ENCODE data around the gene PPFIBP2.

DNA sequence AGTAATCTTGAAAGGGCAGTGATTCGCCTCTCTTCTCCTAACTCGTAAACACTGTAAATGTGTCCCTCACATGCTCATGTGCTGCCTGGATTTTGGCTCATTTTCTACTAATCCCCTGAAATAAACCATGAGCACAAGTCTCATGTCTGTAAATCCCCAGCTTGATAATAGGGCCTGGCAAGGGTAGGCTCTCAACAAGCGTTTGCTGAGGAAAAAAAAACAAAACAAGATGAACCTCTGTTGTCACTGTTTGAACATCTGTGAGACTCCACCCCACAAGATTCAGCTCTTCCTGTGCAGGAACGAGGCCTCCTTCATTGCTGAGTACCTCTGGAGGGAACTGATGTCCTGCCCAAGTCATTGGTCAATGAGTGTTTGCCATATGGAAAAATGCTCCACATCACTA lies 164.0 kb downstream of the PPFIBP2 start:
- TF ChIP-seq, protein P1, sequence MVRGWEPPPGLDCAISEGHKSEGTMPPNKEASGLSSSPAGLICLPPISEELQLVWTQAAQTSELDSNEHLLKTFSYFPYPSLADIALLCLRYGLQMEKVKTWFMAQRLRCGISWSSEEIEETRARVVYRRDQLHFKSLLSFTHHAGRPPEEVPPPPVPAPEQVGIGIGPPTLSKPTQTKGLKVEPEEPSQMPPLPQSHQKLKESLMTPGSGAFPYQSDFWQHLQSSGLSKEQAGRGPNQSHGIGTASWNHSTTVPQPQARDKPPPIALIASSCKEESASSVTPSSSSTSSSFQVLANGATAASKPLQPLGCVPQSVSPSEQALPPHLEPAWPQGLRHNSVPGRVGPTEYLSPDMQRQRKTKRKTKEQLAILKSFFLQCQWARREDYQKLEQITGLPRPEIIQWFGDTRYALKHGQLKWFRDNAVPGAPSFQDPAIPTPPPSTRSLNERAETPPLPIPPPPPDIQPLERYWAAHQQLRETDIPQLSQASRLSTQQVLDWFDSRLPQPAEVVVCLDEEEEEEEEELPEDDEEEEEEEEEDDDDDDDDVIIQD (CRISPR knock-in tag; IDR thresholded peaks at IDR 0.05; ENCODE audit: low read depth) = no peak
- TF ChIP-seq, protein P2, sequence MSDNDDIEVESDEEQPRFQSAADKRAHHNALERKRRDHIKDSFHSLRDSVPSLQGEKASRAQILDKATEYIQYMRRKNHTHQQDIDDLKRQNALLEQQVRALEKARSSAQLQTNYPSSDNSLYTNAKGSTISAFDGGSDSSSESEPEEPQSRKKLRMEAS (IDR thresholded peaks at IDR 0.05) = no peak
- TF ChIP-seq, protein P3, sequence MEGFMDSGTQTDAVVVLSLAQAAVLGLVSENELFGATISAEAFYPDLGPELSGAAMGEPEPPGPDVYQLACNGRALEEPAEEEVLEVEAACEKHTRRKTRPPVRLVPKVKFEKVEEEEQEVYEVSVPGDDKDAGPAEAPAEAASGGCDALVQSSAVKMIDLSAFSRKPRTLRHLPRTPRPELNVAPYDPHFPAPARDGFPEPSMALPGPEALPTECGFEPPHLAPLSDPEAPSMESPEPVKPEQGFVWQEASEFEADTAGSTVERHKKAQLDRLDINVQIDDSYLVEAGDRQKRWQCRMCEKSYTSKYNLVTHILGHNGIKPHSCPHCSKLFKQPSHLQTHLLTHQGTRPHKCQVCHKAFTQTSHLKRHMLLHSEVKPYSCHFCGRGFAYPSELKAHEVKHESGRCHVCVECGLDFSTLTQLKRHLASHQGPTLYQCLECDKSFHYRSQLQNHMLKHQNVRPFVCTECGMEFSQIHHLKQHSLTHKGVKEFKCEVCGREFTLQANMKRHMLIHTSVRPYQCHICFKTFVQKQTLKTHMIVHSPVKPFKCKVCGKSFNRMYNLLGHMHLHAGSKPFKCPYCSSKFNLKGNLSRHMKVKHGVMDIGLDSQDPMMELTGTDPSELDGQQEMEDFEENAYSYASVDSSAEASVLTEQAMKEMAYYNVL (CRISPR knock-in tag; IDR thresholded peaks at IDR 0.05; ENCODE audit: borderline replicate concordance) = no peak
- TF ChIP-seq, protein P4, sequence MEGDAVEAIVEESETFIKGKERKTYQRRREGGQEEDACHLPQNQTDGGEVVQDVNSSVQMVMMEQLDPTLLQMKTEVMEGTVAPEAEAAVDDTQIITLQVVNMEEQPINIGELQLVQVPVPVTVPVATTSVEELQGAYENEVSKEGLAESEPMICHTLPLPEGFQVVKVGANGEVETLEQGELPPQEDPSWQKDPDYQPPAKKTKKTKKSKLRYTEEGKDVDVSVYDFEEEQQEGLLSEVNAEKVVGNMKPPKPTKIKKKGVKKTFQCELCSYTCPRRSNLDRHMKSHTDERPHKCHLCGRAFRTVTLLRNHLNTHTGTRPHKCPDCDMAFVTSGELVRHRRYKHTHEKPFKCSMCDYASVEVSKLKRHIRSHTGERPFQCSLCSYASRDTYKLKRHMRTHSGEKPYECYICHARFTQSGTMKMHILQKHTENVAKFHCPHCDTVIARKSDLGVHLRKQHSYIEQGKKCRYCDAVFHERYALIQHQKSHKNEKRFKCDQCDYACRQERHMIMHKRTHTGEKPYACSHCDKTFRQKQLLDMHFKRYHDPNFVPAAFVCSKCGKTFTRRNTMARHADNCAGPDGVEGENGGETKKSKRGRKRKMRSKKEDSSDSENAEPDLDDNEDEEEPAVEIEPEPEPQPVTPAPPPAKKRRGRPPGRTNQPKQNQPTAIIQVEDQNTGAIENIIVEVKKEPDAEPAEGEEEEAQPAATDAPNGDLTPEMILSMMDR (CRISPR knock-in tag; IDR thresholded peaks at IDR 0.05) = no peak
- TF ChIP-seq POLR2A (IDR thresholded peaks at IDR 0.05; ENCODE audit: insufficient read depth in 1 of 2, low read depth in 2 of 2, low read length in 2 of 2) = no peak
- TF ChIP-seq ZNF720 (CRISPR knock-in tag; IDR thresholded peaks at IDR 0.05) = no peak
- TF ChIP-seq ZNF256 (CRISPR knock-in tag; conservative IDR thresholded peaks at IDR 0.05) = no peak
- no peak for TF ChIP-seq CAMTA2 (CRISPR knock-in tag; IDR thresholded peaks at IDR 0.05; ENCODE audit: borderline replicate concordance)
- no peak for TF ChIP-seq JUND (CRISPR knock-in tag; IDR thresholded peaks at IDR 0.05)
- TF ChIP-seq KLF13 (CRISPR knock-in tag; IDR thresholded peaks at IDR 0.05) = no peak
- TF ChIP-seq, protein P5, sequence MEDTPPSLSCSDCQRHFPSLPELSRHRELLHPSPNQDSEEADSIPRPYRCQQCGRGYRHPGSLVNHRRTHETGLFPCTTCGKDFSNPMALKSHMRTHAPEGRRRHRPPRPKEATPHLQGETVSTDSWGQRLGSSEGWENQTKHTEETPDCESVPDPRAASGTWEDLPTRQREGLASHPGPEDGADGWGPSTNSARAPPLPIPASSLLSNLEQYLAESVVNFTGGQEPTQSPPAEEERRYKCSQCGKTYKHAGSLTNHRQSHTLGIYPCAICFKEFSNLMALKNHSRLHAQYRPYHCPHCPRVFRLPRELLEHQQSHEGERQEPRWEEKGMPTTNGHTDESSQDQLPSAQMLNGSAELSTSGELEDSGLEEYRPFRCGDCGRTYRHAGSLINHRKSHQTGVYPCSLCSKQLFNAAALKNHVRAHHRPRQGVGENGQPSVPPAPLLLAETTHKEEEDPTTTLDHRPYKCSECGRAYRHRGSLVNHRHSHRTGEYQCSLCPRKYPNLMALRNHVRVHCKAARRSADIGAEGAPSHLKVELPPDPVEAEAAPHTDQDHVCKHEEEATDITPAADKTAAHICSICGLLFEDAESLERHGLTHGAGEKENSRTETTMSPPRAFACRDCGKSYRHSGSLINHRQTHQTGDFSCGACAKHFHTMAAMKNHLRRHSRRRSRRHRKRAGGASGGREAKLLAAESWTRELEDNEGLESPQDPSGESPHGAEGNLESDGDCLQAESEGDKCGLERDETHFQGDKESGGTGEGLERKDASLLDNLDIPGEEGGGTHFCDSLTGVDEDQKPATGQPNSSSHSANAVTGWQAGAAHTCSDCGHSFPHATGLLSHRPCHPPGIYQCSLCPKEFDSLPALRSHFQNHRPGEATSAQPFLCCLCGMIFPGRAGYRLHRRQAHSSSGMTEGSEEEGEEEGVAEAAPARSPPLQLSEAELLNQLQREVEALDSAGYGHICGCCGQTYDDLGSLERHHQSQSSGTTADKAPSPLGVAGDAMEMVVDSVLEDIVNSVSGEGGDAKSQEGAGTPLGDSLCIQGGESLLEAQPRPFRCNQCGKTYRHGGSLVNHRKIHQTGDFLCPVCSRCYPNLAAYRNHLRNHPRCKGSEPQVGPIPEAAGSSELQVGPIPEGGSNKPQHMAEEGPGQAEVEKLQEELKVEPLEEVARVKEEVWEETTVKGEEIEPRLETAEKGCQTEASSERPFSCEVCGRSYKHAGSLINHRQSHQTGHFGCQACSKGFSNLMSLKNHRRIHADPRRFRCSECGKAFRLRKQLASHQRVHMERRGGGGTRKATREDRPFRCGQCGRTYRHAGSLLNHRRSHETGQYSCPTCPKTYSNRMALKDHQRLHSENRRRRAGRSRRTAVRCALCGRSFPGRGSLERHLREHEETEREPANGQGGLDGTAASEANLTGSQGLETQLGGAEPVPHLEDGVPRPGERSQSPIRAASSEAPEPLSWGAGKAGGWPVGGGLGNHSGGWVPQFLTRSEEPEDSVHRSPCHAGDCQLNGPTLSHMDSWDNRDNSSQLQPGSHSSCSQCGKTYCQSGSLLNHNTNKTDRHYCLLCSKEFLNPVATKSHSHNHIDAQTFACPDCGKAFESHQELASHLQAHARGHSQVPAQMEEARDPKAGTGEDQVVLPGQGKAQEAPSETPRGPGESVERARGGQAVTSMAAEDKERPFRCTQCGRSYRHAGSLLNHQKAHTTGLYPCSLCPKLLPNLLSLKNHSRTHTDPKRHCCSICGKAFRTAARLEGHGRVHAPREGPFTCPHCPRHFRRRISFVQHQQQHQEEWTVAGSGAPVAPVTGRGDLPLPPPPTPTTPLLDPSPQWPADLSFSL (CRISPR knock-in tag; IDR thresholded peaks at IDR 0.05) = no peak
- TF ChIP-seq, protein P6, sequence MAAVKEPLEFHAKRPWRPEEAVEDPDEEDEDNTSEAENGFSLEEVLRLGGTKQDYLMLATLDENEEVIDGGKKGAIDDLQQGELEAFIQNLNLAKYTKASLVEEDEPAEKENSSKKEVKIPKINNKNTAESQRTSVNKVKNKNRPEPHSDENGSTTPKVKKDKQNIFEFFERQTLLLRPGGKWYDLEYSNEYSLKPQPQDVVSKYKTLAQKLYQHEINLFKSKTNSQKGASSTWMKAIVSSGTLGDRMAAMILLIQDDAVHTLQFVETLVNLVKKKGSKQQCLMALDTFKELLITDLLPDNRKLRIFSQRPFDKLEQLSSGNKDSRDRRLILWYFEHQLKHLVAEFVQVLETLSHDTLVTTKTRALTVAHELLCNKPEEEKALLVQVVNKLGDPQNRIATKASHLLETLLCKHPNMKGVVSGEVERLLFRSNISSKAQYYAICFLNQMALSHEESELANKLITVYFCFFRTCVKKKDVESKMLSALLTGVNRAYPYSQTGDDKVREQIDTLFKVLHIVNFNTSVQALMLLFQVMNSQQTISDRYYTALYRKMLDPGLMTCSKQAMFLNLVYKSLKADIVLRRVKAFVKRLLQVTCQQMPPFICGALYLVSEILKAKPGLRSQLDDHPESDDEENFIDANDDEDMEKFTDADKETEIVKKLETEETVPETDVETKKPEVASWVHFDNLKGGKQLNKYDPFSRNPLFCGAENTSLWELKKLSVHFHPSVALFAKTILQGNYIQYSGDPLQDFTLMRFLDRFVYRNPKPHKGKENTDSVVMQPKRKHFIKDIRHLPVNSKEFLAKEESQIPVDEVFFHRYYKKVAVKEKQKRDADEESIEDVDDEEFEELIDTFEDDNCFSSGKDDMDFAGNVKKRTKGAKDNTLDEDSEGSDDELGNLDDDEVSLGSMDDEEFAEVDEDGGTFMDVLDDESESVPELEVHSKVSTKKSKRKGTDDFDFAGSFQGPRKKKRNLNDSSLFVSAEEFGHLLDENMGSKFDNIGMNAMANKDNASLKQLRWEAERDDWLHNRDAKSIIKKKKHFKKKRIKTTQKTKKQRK (IDR thresholded peaks at IDR 0.05; ENCODE audit: low read length) = no peak
- no peak for TF ChIP-seq ZNF777 (CRISPR knock-in tag; IDR thresholded peaks at IDR 0.05)
- no peak for TF ChIP-seq ZNF615 (CRISPR knock-in tag; IDR thresholded peaks at IDR 0.05; ENCODE audit: borderline replicate concordance)
